Measurements from ENCODE around the gene LHX1. TPM values are rescaled to one million over a fixed set of nuclear protein-coding genes. Genes with fewer than 3 reads are reported as not detected.

LHX1 gene
- total RNA-seq, result not detected in 2 replicates

GRCh38 chr17:36937001-36937958, at the start of gene LHX1:
LHX1 (plus strand) TSS chr17:36937475; CDS start chr17:36938198, 723 bp downstream.

GRCh38 chr17:36948717-36949460, 11.6 kb downstream of the LHX1 start, which contains the start of gene AATF:
AATF (plus strand) TSS chr17:36948954; CDS start chr17:36949126, 172 bp downstream.

Other genes with a start within 250 kb of the LHX1 start
- 15.9 and 24.5 TPM in 2 replicates for gene AATF, start 11.5 kb downstream of the LHX1 start, total RNA-seq